Measurements from ENCODE around the gene UCN3. TPM values are rescaled to one million over a fixed set of nuclear protein-coding genes. Genes with fewer than 3 reads are reported as not detected.
"Not testable (repeated sequence)": the region's sequence is repeated elsewhere in the genome, so short reads cannot be mapped to it uniquely, and the experiment has no call there.

Gene UCN3
- total and polyA plus RNA-seq, 2 of the 4 experiments (the other 2 are of a cell fraction): not detected

DNA sequence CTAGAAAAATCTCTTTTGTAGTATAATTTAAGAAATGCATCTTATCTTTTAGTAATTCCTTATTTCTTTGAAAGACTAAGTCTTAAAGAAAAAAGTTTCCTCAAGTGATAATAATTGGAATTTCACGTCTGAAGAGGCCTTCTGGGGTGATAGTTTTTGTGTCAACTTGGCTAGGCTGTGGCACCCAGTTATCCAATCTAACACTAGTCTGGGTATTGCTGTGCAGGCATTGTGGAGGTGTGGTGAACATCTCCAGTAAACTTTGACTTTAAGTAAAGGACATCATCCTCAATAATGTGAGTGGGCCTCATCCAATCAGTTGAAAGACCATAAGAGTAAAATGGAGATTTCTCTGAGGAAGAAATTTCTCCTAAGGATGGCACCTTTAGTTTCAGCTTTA is 42.2 kb downstream of the UCN3 start:
- Histone ChIP-seq H2BK20ac (ENCODE audit: low read depth, low read length) (no peak overlapping the region), H4K20me1 (ENCODE audit: insufficient read depth, low read length) (no peaks in the 10 kb centered on the region), H3K36me3 (ENCODE audit: control insufficient read depth, insufficient read depth, low read length) (no peaks in the 10 kb centered on the region), H3K27me3 (ENCODE audit: control insufficient read depth, insufficient read depth, low read length) (peaks cover 5% of the 10 kb centered on the region), H3K9me3 (ENCODE audit: control insufficient read depth, insufficient read depth, low read length) (no peaks in the 10 kb centered on the region; the same call in 1 of the 2 replicates), H2BK120ac (ENCODE audit: low read depth, low read length) (no peak overlapping the region), H3K14ac (replicated peaks; ENCODE audit: low read depth, low read length) (no peak overlapping the region), H3K4me1 (ENCODE audit: control insufficient read depth, insufficient read depth, low read length) (no peaks in the 10 kb centered on the region), H3K9me1 (ENCODE audit: insufficient read depth, low read length) (no peaks in the 10 kb centered on the region), H4K91ac (ENCODE audit: insufficient read depth, low read depth, low read length) (no peak overlapping the region), H2AFZ (replicated peaks; ENCODE audit: low read length, poor library complexity) (no peak overlapping the region), H3K4me2 (ENCODE audit: low read depth, low read length) (no peak overlapping the region), H3K56ac (ENCODE audit: extremely low read depth, insufficient read depth, low read length) (no peak overlapping the region), H2BK15ac (ENCODE audit: low read depth, low read length) (no peak overlapping the region), H3K79me1 (ENCODE audit: low read depth in 1 of 2, low read length in 2 of 2) (no peaks in the 10 kb centered on the region), H3K27ac (ENCODE audit: insufficient read depth, low read length) (no peak overlapping the region), H3K18ac (ENCODE audit: low read depth, low read length) (no peak overlapping the region), H4K5ac (ENCODE audit: low read depth, low read length) (no peak overlapping the region), H3K9ac (ENCODE audit: low read depth, low read length) (no peak overlapping the region), H2AK9ac (replicated peaks; ENCODE audit: low read depth, low read length, poor library complexity) (no peak overlapping the region), H3K4ac (ENCODE audit: low read depth, low read length) (no peak overlapping the region), H4K8ac (ENCODE audit: low read depth in 2 of 2, low read length in 2 of 2) (no peak overlapping the region), H3K23ac (ENCODE audit: low read depth, low read length) (no peak overlapping the region), H2AK5ac (ENCODE audit: low read depth, low read length) (no peak overlapping the region), H2BK5ac (ENCODE audit: low read depth, low read length, poor library complexity, severe bottlenecking) (no peak overlapping the region), H3K4me3 (ENCODE audit: insufficient read depth, low read depth, low read length) (no peak overlapping the region)
- ChIA-PET CTCF (no interaction called here), POLR2A (ENCODE audit: unreplicated experiment) (no interaction called here)
- dilution Hi-C loops (cut with HindIII; ENCODE audit: low sequenced_read_pairs, unreplicated experiment): no loop called here
- TF ChIP-seq POLR2A (IDR thresholded peaks at IDR 0.05; ENCODE audit: low read depth, low read length) (no peak), FOS (IDR thresholded peaks at IDR 0.05; ENCODE audit: low read depth, low read length) (no peak)
- WGBS, 2 experiments (ENCODE audit: extremely low coverage in 2 of 2, insufficient read length in 1 of 2): no CpG with 5 or more reads among the region's 1 CpG
- intact Hi-C loops (cut with micrococcal nuclease): loop anchor here (10.0 kb wide), 1 partner anchor 1718 kb away; no protein-coding TSS in a partner anchor
- DNase-seq (no peak), ATAC-seq (ENCODE audit: low read depth) (no peak)
- in situ Hi-C loops (cut with MboI; ENCODE audit: low sequenced_read_pairs): no loop called here
- no TSS peak for BruUV-seq (replicated peaks)

DNA sequence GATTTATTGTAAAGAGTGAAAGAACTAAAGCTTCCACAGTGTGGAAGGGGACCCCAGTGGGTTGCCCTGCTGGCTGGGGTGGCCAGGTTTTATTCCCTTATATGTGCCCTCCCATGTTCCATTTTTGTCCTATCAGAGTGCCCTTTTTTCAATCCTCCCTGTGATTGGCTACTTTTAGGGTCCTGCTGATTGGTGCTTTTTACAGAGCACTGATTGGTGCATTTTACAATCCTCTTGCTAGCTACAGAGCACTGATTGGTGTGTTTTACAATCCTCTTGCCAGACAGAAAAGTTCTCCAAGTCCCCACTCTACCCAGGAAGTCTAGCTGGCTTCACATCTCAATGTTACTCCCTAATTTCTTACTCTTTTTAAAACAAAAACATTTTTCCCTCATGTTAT is 46.0 kb downstream of the UCN3 start:
- H3K4ac ChIP-seq (ENCODE audit: low read depth, low read length); H3K4me1 ChIP-seq (ENCODE audit: control insufficient read depth, insufficient read depth, low read length); BruUV-seq (replicated peaks); H2BK20ac ChIP-seq (ENCODE audit: low read depth, low read length); H3K14ac ChIP-seq (replicated peaks; ENCODE audit: low read depth, low read length); ATAC-seq (ENCODE audit: low read depth); H3K27me3 ChIP-seq (ENCODE audit: control insufficient read depth, insufficient read depth, low read length); H3K36me3 ChIP-seq (ENCODE audit: control insufficient read depth, insufficient read depth, low read length); H2AK5ac ChIP-seq (ENCODE audit: low read depth, low read length); H3K9ac ChIP-seq (ENCODE audit: low read depth, low read length); POLR2A ChIA-PET (ENCODE audit: unreplicated experiment); H4K20me1 ChIP-seq (ENCODE audit: insufficient read depth, low read length); intact Hi-C loops (cut with micrococcal nuclease); H2BK120ac ChIP-seq (ENCODE audit: low read depth, low read length); H3K56ac ChIP-seq (ENCODE audit: extremely low read depth, insufficient read depth, low read length); DNase-seq; H2BK5ac ChIP-seq (ENCODE audit: low read depth, low read length, poor library complexity, severe bottlenecking); H3K4me3 ChIP-seq (ENCODE audit: insufficient read depth, low read depth, low read length); CTCF ChIA-PET; H3K4me2 ChIP-seq (ENCODE audit: low read depth, low read length); dilution Hi-C loops (cut with HindIII; ENCODE audit: low sequenced_read_pairs, unreplicated experiment); H4K91ac ChIP-seq (ENCODE audit: insufficient read depth, low read depth, low read length); H3K18ac ChIP-seq (ENCODE audit: low read depth, low read length); H3K9me1 ChIP-seq (ENCODE audit: insufficient read depth, low read length); in situ Hi-C loops (cut with MboI; ENCODE audit: low sequenced_read_pairs); H4K8ac ChIP-seq (ENCODE audit: low read depth in 2 of 2, low read length in 2 of 2); H3K9me3 ChIP-seq (ENCODE audit: control insufficient read depth, insufficient read depth, low read length); H3K23ac ChIP-seq (ENCODE audit: low read depth, low read length); H2AFZ ChIP-seq (replicated peaks; ENCODE audit: low read length, poor library complexity); H3K27ac ChIP-seq (ENCODE audit: insufficient read depth, low read length); H2AK9ac ChIP-seq (replicated peaks; ENCODE audit: low read depth, low read length, poor library complexity); H2BK15ac ChIP-seq (ENCODE audit: low read depth, low read length); H4K5ac ChIP-seq (ENCODE audit: low read depth, low read length): not testable (repeated sequence)
- H3K79me1 ChIP-seq (ENCODE audit: low read depth in 1 of 2, low read length in 2 of 2): peaks cover 9 to 15% of the 10 kb centered on the region in 2 experiments; a peak in 3 of 4 replicates
